OCI-LY1 (cell line): Measurements from ENCODE around the gene SMC4.

ENCODE experiments used
- H2AFZ ChIP-seq: fragments of 200-600 bp; sonication (generic), shearing (Covaris generic); 2 replicates; pipeline ENCODE4 v1.6.0; 2014; ENCODE audit warnings: antibody characterized with exemption, mild to moderate bottlenecking, low read length
- H3F3A ChIP-seq: fragments of 200-600 bp; sonication (generic), shearing (Covaris generic); 2 replicates; pipeline ENCODE4 v1.6.0; 2014; ENCODE audit warnings: mild to moderate bottlenecking, antibody characterized with exemption, low read length, moderate library complexity; ENCODE audit not compliant: insufficient read depth
- H3K27ac ChIP-seq: fragments of 200-600 bp; sonication (generic); 2 replicates; pipeline ENCODE4 v1.5.1; 2014; ENCODE audit warnings: low read length, mixed run types, mild to moderate bottlenecking, low read depth; ENCODE audit not compliant: poor library complexity, severe bottlenecking
- H3K27me3 ChIP-seq: fragments of 200-600 bp; sonication (generic); 2 replicates; pipeline ENCODE4 v1.6.0; 2014; ENCODE audit warnings: antibody characterized with exemption, mild to moderate bottlenecking, low read length, moderate library complexity; ENCODE audit not compliant: insufficient read depth
- H3K36me3 ChIP-seq: fragments of 200-600 bp; sonication (generic); 2 replicates; pipeline ENCODE4 v1.6.1; 2014; ENCODE audit warnings: mild to moderate bottlenecking, antibody characterized with exemption, low read length, moderate library complexity, mixed read lengths; ENCODE audit not compliant: insufficient read depth
- H3K4me1 ChIP-seq: fragments of 200-600 bp; sonication (generic); 2 replicates; pipeline ENCODE4 v1.5.1; 2014; ENCODE audit warnings: mild to moderate bottlenecking, low read length, moderate library complexity; ENCODE audit not compliant: insufficient read depth, severe bottlenecking
- H3K4me2 ChIP-seq: fragments of 200-600 bp; sonication (generic), shearing (Covaris generic); 2 replicates; pipeline ENCODE4 v1.6.1; 2014; ENCODE audit warnings: low read length
- H3K4me3 ChIP-seq: fragments of 200-600 bp; sonication (generic); 2 replicates; pipeline ENCODE4 v1.5.1; 2014; ENCODE audit warnings: low read length, low read depth, mild to moderate bottlenecking, mixed read lengths; ENCODE audit not compliant: poor library complexity, severe bottlenecking
- H3K79me2 ChIP-seq: fragments of 200-600 bp; shearing (Covaris generic); 2 replicates; pipeline ENCODE4 v1.6.1; 2016; ENCODE audit warnings: mixed run types, low read length, mixed read lengths; ENCODE audit not compliant: insufficient read depth
- H3K9ac ChIP-seq: fragments of 200-600 bp; sonication (generic), shearing (Covaris generic); 2 replicates; pipeline ENCODE4 v1.6.1; 2014; ENCODE audit warnings: mild to moderate bottlenecking, low read length, mixed read lengths
- H3K9me2 ChIP-seq: fragments of 200-600 bp; sonication (generic), shearing (Covaris generic); 2 replicates; pipeline ENCODE4 v1.6.1; 2014; ENCODE audit warnings: low read depth, mild to moderate bottlenecking, low read length, mixed read lengths
- H3K9me3 ChIP-seq: fragments of 200-600 bp; shearing (Covaris generic); 2 replicates; pipeline ENCODE4 v1.6.1; 2014; ENCODE audit warnings: low read length, mixed read lengths
- H4K20me1 ChIP-seq: fragments of 200-600 bp; sonication (generic), shearing (Covaris generic); 2 replicates; pipeline ENCODE4 v1.6.0; 2016; ENCODE audit warnings: mild to moderate bottlenecking, low read length; ENCODE audit not compliant: insufficient read depth
- EZH2 ChIP-seq: fragments of 200-600 bp; sonication (generic), shearing (Covaris generic); IDR thresholded peaks from 2 replicates; pipeline ENCODE4 v1.8.0; 2017; ENCODE audit warnings: borderline replicate concordance, mixed run types, mild to moderate bottlenecking, antibody characterized with exemption, low read length, moderate library complexity, mixed read lengths
- TF ChIP-seq, protein P1 (sequence below): fragments of 200-600 bp; sonication (generic), shearing (Covaris generic); IDR thresholded peaks from 2 replicates; pipeline ENCODE4 v1.5.1; 2017; ENCODE audit warnings: mild to moderate bottlenecking, antibody characterized with exemption, low read length, moderate library complexity, mixed read lengths

The SMC4 gene

DNA sequence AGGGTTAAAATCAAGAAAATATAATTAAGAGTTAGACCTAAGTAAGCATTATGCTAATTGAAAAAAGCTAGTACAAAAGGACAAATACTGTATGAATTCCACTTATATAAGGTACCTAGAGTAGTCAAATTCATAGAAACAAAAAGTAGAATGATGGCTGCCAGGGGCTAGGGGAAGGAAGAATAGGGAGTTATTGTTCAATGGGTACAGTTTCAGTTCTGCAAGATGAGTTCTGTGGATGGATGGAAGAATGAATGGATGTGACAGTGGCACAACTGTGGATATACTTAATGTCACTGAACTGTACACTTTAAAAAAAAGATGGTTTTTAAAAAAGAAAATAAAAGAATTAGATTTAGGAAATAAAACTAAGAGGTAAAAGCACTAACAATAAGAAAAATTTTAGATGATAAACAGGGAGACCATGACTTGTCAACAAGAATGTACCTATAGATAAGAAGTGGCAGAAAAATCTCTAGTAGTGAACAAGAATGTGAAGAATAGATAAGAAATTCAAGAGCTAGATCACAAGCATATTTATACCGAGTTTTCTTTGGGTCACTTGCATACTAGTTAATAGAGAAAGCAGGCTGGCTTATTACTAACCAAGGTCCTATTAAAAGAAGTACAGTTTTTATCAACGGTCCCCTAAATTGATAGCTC, 6.0 kb upstream of the SMC4 start:
- peaks cover 36% of the 10 kb centered on the region for H3K79me2 ChIP-seq

DNA sequence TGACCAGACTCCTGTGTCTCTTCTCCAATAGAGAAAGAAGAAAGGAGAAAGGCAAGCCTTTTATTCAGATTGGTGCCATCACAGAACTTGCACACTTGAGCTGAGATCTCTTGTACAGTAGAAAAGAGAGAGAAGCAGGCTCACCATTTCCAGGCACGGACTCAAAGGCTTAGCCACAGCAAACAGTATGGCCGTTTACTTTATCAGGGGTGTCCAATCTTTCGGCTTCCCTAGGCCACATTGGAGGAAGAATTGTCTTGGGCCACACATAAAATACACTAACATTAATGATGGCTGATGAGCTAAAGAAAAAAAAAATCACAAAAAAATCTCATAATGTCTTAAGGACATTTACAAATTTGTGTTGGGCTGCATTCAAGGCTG, 5.4 kb upstream of the SMC4 start:
- Histone ChIP-seq H3K79me2 (peaks cover 41% of the 10 kb centered on the region), H3K27ac (no peak overlapping the region), H2AFZ (no peak overlapping the region), H3K9ac (no peak overlapping the region), H3K4me1 (peaks cover 35% of the 10 kb centered on the region), H3K4me2 (no peak overlapping the region), H3K4me3 (no peak overlapping the region), H3K27me3 (no peaks in the 10 kb centered on the region), H4K20me1 (no peaks in the 10 kb centered on the region), H3K9me3 (no peaks in the 10 kb centered on the region), H3F3A (no peaks in the 10 kb centered on the region), H3K9me2 (no peaks in the 10 kb centered on the region), H3K36me3 (peaks cover 9% of the 10 kb centered on the region; the same call in 1 of the 2 replicates)
- TF ChIP-seq, protein P1, sequence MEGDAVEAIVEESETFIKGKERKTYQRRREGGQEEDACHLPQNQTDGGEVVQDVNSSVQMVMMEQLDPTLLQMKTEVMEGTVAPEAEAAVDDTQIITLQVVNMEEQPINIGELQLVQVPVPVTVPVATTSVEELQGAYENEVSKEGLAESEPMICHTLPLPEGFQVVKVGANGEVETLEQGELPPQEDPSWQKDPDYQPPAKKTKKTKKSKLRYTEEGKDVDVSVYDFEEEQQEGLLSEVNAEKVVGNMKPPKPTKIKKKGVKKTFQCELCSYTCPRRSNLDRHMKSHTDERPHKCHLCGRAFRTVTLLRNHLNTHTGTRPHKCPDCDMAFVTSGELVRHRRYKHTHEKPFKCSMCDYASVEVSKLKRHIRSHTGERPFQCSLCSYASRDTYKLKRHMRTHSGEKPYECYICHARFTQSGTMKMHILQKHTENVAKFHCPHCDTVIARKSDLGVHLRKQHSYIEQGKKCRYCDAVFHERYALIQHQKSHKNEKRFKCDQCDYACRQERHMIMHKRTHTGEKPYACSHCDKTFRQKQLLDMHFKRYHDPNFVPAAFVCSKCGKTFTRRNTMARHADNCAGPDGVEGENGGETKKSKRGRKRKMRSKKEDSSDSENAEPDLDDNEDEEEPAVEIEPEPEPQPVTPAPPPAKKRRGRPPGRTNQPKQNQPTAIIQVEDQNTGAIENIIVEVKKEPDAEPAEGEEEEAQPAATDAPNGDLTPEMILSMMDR: no peak
- no peak for TF ChIP-seq EZH2

More for the DNA sequence above, 6.0 kb upstream of the SMC4 start:
- TF ChIP-seq, protein P1: no peak
- TF ChIP-seq EZH2: no peak
- H3K4me2 ChIP-seq: no peak overlapping the region
- H3K36me3 ChIP-seq: peaks cover 9% of the 10 kb centered on the region; the same call in 1 of the 2 replicates
- H3K4me3 ChIP-seq: no peak overlapping the region
- H3K27me3 ChIP-seq: no peaks in the 10 kb centered on the region
- H3K9me3 ChIP-seq: no peaks in the 10 kb centered on the region
- peaks cover 34% of the 10 kb centered on the region for H3K4me1 ChIP-seq
- no peak overlapping the region for H3K27ac ChIP-seq
- H4K20me1 ChIP-seq: no peaks in the 10 kb centered on the region
- no peaks in the 10 kb centered on the region for H3F3A ChIP-seq
- H3K9me2 ChIP-seq: no peaks in the 10 kb centered on the region
- no peak overlapping the region for H2AFZ ChIP-seq
- H3K9ac ChIP-seq: no peak overlapping the region

- peaks cover 35% of the 10 kb centered on the region for H3K4me1 ChIP-seq
- no peak overlapping the region for H3K4me2 ChIP-seq
- no peak overlapping the region for H2AFZ ChIP-seq
- no peaks in the 10 kb centered on the region for H3F3A ChIP-seq
- H3K9ac ChIP-seq: no peak overlapping the region
- TF ChIP-seq EZH2: no peak
- TF ChIP-seq, protein P1: no peak
- no peaks in the 10 kb centered on the region for H3K27me3 ChIP-seq
- peaks cover 49% of the 10 kb centered on the region for H3K79me2 ChIP-seq
- no peaks in the 10 kb centered on the region for H4K20me1 ChIP-seq
- peaks cover 15% of the 10 kb centered on the region; the same call in 1 of the 2 replicates for H3K36me3 ChIP-seq
- no peak overlapping the region for H3K4me3 ChIP-seq
- no peaks in the 10 kb centered on the region for H3K9me3 ChIP-seq
- no peak overlapping the region for H3K27ac ChIP-seq
- no peaks in the 10 kb centered on the region for H3K9me2 ChIP-seq
These were observed 4.2 kb upstream of the SMC4 start for GRCh38 chr3:160395297-160395696.
